ENCODE data around the gene MYL11.

GRCh38 chr16:30351001-30351441, 23.6 kb upstream of the MYL11 start:
- TF ChIP-seq CTCF (IDR thresholded peaks at IDR 0.05) (no peak), POLR2A (IDR thresholded peaks at IDR 0.05) (no peak)

Data from lower leg skin (tissue), 3 donors.